Mesenchymal stem cell (in vitro differentiated cells and primary cell): Measurements from ENCODE around the gene OMD.
"Not testable (repeated sequence)": the region's sequence is repeated elsewhere in the genome, so short reads cannot be mapped to it uniquely, and the experiment has no call there.

Experiments
- DNase-seq: peaks from one replicate; pipeline ENCODE4 v3.0.0-alpha.2; 2013
- H2AFZ ChIP-seq: one replicate; pipeline ENCODE4 v1.6.1; 2013; ENCODE audit warnings: low read depth, mild to moderate bottlenecking, control low read depth, inconsistent platforms, low read length, moderate library complexity
- H2AK5ac ChIP-seq: 2 replicates; pipeline ENCODE4 v1.6.1; 2013; ENCODE audit warnings: low read length, moderate library complexity, mild to moderate bottlenecking, inconsistent platforms; ENCODE audit not compliant: severe bottlenecking
- H2BK120ac ChIP-seq: one replicate; pipeline ENCODE4 v1.6.1; 2013; ENCODE audit warnings: low read depth, mild to moderate bottlenecking, inconsistent platforms, low read length, moderate library complexity
- H2BK12ac ChIP-seq, 2 experiments: one replicate each; pipeline ENCODE4 v1.6.1; 2013; ENCODE audit warnings: inconsistent platforms in 2 of 2, low read length in 2 of 2, mild to moderate bottlenecking in 2 of 2, moderate library complexity in 2 of 2, control low read depth in 1 of 2
- H2BK15ac ChIP-seq: one replicate; pipeline ENCODE4 v1.6.1; 2013; ENCODE audit warnings: mild to moderate bottlenecking, low read depth, inconsistent platforms; ENCODE audit not compliant: poor library complexity, severe bottlenecking
- H2BK5ac ChIP-seq: 2 replicates; pipeline ENCODE4 v1.6.1; 2013; ENCODE audit warnings: low read depth, mild to moderate bottlenecking, low read length, control low read depth, inconsistent platforms; ENCODE audit not compliant: poor library complexity, severe bottlenecking
- H3K14ac ChIP-seq, 2 experiments: one replicate each; pipeline ENCODE4 v1.6.1; 2013; ENCODE audit warnings: inconsistent platforms in 2 of 2, low read length in 2 of 2, control low read depth in 1 of 2, mild to moderate bottlenecking in 1 of 2, moderate library complexity in 1 of 2
- H3K18ac ChIP-seq, 2 experiments: one replicate each; pipeline ENCODE4 v1.6.1; 2013; ENCODE audit warnings: inconsistent platforms in 2 of 2, low read length in 2 of 2, control low read depth in 1 of 2, low read depth in 1 of 2, mild to moderate bottlenecking in 1 of 2
- H3K23ac ChIP-seq, 2 experiments: one replicate each; pipeline ENCODE4 v1.6.1; 2013; ENCODE audit warnings: inconsistent platforms in 2 of 2, low read length in 2 of 2, mild to moderate bottlenecking in 2 of 2, moderate library complexity in 2 of 2, control low read depth in 1 of 2
- H3K27ac ChIP-seq: 2 replicates; pipeline ENCODE4 v1.5.1; 2013; ENCODE audit warnings: mild to moderate bottlenecking, moderate library complexity, low read length, control low read depth, inconsistent platforms; ENCODE audit not compliant: poor library complexity, severe bottlenecking
- H3K27me3 ChIP-seq, 2 experiments: 2 replicates each; pipeline versions ENCODE4 v1.6.1 to v1.7.0; 2013; ENCODE audit warnings: low read length in 2 of 2, mild to moderate bottlenecking in 2 of 2, moderate library complexity in 2 of 2, control low read depth in 1 of 2, inconsistent platforms in 1 of 2; ENCODE audit not compliant: control insufficient read depth in 1 of 2, insufficient read depth in 1 of 2
- H3K36me3 ChIP-seq, 2 experiments: 2 replicates each; pipeline versions ENCODE4 v1.6.1 to v1.7.0; 2013; ENCODE audit warnings: low read length in 2 of 2, control low read depth in 1 of 2, inconsistent platforms in 1 of 2, low read depth in 1 of 2, mild to moderate bottlenecking in 1 of 2; ENCODE audit not compliant: insufficient read depth in 2 of 2, control insufficient read depth in 1 of 2
- H3K4ac ChIP-seq, 2 experiments: one replicate each; pipeline ENCODE4 v1.6.1; 2013; ENCODE audit warnings: inconsistent platforms in 2 of 2, low read length in 2 of 2, mild to moderate bottlenecking in 2 of 2, moderate library complexity in 2 of 2, control low read depth in 1 of 2, low read depth in 1 of 2
- H3K4me1 ChIP-seq: 2 replicates; pipeline ENCODE4 v1.6.1; 2013; ENCODE audit warnings: low read depth, low read length, control low read depth; ENCODE audit not compliant: control insufficient read depth, insufficient read depth
- H3K4me2 ChIP-seq: 2 replicates; pipeline ENCODE4 v1.6.1; 2013; ENCODE audit warnings: low read length, mild to moderate bottlenecking, inconsistent platforms; ENCODE audit not compliant: poor library complexity, severe bottlenecking
- H3K4me3 ChIP-seq, 2 experiments: 2 replicates each; pipeline versions ENCODE4 v1.5.1 to v1.7.0; 2013; ENCODE audit warnings: low read length in 2 of 2, mild to moderate bottlenecking in 2 of 2, control low read depth in 1 of 2, low read depth in 1 of 2; ENCODE audit not compliant: insufficient read depth in 1 of 2
- H3K79me1 ChIP-seq: replicated peaks from 2 replicates; pipeline ENCODE4 v1.6.1; 2013; ENCODE audit warnings: mild to moderate bottlenecking, control low read depth, low read length, inconsistent platforms; ENCODE audit not compliant: poor library complexity, severe bottlenecking
- H3K9ac ChIP-seq: 2 replicates; pipeline ENCODE4 v1.7.0; 2013; ENCODE audit warnings: mild to moderate bottlenecking, low read length, moderate library complexity
- H3K9me3 ChIP-seq: 2 replicates; pipeline ENCODE4 v1.7.0; 2013; ENCODE audit warnings: mild to moderate bottlenecking, low read length; ENCODE audit not compliant: control insufficient read depth
- H4K8ac ChIP-seq: one replicate; pipeline ENCODE4 v1.6.1; 2013; ENCODE audit warnings: inconsistent platforms, mild to moderate bottlenecking, low read length, moderate library complexity
- H4K91ac ChIP-seq: one replicate; pipeline ENCODE4 v1.6.1; 2013; ENCODE audit warnings: mild to moderate bottlenecking, low read length, inconsistent platforms
- WGBS: methylation state at CpG from one replicate; pipeline ENCODE4 v1.1.7; 2013; ENCODE audit warnings: mixed read lengths; 5-methylcytosine and 5-hydroxymethylcytosine counted together

OMD gene

GRCh38 chr9:92422611-92423338 is 1.5 kb downstream of the OMD start:
- H3K4ac ChIP-seq: no peak overlapping the region
- H3K14ac ChIP-seq: no peak overlapping the region
- no peak for DNase-seq
- no peak overlapping the region for H3K27ac ChIP-seq
- WGBS: 86% methylated on average over 1 of the region's 2 CpGs
- no peak overlapping the region for H3K9ac ChIP-seq
- no peak overlapping the region for H4K91ac ChIP-seq
- H2BK120ac ChIP-seq: no peak overlapping the region
- H3K4me3 ChIP-seq: no peak overlapping the region
- H2BK12ac ChIP-seq: no peak overlapping the region
- no peaks in the 10 kb centered on the region for H3K9me3 ChIP-seq
- no peaks in the 10 kb centered on the region for H3K79me1 ChIP-seq
- no peaks in the 10 kb centered on the region for H3K27me3 ChIP-seq
- H3K4me1 ChIP-seq: no peaks in the 10 kb centered on the region
- no peak overlapping the region for H2AK5ac ChIP-seq
- H3K23ac ChIP-seq: no peak overlapping the region
- H2BK5ac ChIP-seq: no peak overlapping the region
- no peaks in the 10 kb centered on the region for H3K36me3 ChIP-seq
- H2AFZ ChIP-seq: no peak overlapping the region
- H3K18ac ChIP-seq: no peak overlapping the region
- no peak overlapping the region for H2BK15ac ChIP-seq
- no peak overlapping the region for H4K8ac ChIP-seq
- no peak overlapping the region for H3K4me2 ChIP-seq

DNA sequence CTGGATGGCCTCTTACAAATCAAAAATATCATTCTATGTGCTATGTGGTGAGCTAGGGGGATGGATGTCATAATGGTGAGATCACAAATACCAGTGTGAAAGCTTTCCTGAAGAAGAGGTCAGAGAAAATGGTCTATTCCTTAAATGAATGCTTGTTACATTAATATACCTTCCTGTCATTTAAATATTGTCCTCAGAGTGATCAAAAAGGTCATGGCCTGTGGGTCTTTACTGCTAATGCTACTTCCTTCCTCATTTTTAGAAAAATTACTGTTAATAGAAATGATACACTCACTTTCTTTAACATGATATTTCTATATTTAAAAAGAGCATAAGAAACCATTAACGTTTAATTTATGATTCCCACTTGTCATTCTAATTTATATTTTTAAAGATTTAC is 9.7 kb downstream of the OMD start:
- Histone ChIP-seq H4K91ac (no peak overlapping the region), H3K4ac (no peak overlapping the region), H3K9ac (no peak overlapping the region), H3K9me3 (no peaks in the 10 kb centered on the region), H2BK15ac (no peak overlapping the region), H3K4me2 (no peak overlapping the region), H3K79me1 (no peaks in the 10 kb centered on the region), H2AK5ac (no peak overlapping the region), H2BK12ac (no peak overlapping the region), H3K18ac (no peak overlapping the region), H3K36me3 (no peaks in the 10 kb centered on the region), H3K23ac (no peak overlapping the region), H3K27ac (no peak overlapping the region), H3K4me3 (no peak overlapping the region), H3K4me1 (no peaks in the 10 kb centered on the region), H2AFZ (no peak overlapping the region), H2BK120ac (no peak overlapping the region), H2BK5ac (no peak overlapping the region), H4K8ac (no peak overlapping the region), H3K14ac (no peak overlapping the region), H3K27me3 (no peaks in the 10 kb centered on the region)
- WGBS: no CpG with 5 or more reads among the region's 1 CpG
- DNase-seq: no peak

GRCh38 chr9:92411157-92411556 is 13.1 kb downstream of the OMD start:
- H2BK15ac ChIP-seq, H4K91ac ChIP-seq, H2BK120ac ChIP-seq, H3K14ac ChIP-seq, H3K4ac ChIP-seq, H2AFZ ChIP-seq, H3K36me3 ChIP-seq, H3K23ac ChIP-seq, H3K27ac ChIP-seq, H3K9me3 ChIP-seq, DNase-seq, H4K8ac ChIP-seq, H3K18ac ChIP-seq, H3K4me3 ChIP-seq, H3K4me2 ChIP-seq, H3K4me1 ChIP-seq, H3K27me3 ChIP-seq, H2BK5ac ChIP-seq, H2AK5ac ChIP-seq, H2BK12ac ChIP-seq, H3K79me1 ChIP-seq: not testable (repeated sequence)
- H3K9ac ChIP-seq: peak overlapping the region; percentile 32
- 84% methylated on average over 4 of the region's 4 CpGs for WGBS

DNA sequence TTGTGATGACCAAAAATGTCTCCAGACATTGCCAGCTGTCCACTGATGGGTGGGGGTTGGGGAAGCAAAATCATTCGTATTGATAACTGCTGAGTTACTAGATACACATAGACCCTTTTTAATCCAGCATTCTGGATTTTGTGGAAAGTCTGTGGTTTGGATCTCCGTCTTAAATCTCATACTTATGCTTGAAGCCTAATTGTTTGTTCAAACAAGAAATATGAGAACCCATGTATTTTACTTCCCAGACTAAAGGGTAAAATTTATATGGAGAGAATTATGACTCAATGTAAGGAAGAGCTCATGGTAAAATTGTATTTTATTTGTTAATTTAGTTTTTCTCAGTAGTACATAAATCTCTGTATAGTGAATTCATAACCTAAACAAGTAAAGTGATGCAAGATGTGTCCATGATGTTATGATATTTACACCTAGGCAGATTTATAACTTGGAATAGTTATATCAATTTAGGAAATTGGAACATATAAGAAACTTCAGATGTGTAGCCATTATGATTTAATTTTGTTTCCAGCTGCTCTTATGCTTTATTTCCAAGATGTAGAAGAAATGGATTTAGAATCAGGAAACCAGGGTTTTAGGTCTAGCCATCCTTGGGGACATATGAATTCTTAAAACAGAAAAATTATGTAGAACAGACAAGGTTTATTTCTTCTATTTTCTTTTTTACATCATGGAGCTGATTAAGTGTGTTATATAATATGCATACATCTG is 15.4 kb downstream of the OMD start:
- Histone ChIP-seq H3K4me3 (no peak overlapping the region), H3K79me1 (no peaks in the 10 kb centered on the region), H3K23ac (no peak overlapping the region), H3K27me3 (no peaks in the 10 kb centered on the region), H3K4ac (no peak overlapping the region), H3K9me3 (no peaks in the 10 kb centered on the region), H4K8ac (no peak overlapping the region), H3K9ac (no peak overlapping the region), H3K36me3 (no peaks in the 10 kb centered on the region), H3K4me1 (no peaks in the 10 kb centered on the region), H2BK15ac (no peak overlapping the region), H3K4me2 (no peak overlapping the region), H2BK5ac (no peak overlapping the region), H2BK12ac (no peak overlapping the region), H2AFZ (no peak overlapping the region), H2AK5ac (no peak overlapping the region), H3K18ac (no peak overlapping the region), H2BK120ac (no peak overlapping the region), H4K91ac (no peak overlapping the region), H3K27ac (no peak overlapping the region), H3K14ac (no peak overlapping the region)
- 100% methylated on average over 1 of the region's 2 CpGs for WGBS
- no peak for DNase-seq
